ENCODE data around the gene GULP1. TPM values are rescaled to one million over a fixed set of nuclear protein-coding genes. Genes with fewer than 3 reads are reported as not detected.

GULP1 gene
- total RNA-seq, 1 donor from 2014 or later: 30.0 TPM

DNA sequence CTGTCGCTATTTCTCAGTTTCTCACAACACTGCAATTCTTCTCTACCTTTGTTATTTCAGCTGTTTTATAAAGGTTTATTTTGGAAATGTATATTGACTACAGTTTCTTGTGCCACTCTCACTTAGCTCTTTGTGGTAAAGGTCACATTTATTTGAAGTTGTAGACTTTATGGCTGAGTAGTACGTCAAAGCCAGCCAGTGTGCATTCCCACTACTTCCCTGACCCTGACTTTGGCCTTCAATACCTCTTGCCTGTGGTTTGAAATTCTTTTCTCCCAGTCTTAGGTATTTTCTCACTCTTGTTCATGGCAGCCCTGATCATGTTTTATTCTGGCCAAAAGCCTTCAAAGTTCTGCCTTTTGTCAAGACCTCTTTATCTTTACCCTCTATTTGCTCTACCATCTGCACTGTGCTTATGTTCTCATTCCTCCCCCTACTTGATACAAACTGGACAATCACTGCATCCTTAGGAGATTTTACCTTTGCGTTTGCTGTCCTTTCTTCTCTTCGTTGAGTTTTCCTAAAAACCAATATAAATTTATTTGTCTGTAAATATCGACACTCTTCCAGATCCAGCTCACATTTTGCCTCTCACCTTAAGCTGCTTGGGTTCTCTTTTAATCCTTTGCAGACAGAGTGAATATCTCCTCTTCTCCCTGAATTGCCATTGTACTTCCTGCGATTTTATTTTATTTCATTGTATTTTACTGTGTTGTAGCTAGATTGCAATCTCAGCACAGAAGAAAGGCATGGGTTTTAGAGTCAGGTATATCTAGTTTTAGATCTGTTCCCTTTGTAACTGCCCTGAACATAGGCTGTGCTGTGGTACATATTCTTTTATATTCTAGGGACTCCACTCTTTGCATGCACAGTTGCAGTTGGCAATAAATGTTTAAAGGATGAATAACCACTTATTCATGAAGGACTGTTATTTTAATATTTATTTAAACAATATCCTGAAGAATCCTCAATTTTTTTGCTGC is 31.2 kb downstream of the GULP1 start:
- TF ChIP-seq, protein P1, sequence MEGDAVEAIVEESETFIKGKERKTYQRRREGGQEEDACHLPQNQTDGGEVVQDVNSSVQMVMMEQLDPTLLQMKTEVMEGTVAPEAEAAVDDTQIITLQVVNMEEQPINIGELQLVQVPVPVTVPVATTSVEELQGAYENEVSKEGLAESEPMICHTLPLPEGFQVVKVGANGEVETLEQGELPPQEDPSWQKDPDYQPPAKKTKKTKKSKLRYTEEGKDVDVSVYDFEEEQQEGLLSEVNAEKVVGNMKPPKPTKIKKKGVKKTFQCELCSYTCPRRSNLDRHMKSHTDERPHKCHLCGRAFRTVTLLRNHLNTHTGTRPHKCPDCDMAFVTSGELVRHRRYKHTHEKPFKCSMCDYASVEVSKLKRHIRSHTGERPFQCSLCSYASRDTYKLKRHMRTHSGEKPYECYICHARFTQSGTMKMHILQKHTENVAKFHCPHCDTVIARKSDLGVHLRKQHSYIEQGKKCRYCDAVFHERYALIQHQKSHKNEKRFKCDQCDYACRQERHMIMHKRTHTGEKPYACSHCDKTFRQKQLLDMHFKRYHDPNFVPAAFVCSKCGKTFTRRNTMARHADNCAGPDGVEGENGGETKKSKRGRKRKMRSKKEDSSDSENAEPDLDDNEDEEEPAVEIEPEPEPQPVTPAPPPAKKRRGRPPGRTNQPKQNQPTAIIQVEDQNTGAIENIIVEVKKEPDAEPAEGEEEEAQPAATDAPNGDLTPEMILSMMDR (IDR thresholded peaks at IDR 0.05; ENCODE audit: insufficient read depth, low read length, severe bottlenecking): no peak
- Histone ChIP-seq H3K4me3 (ENCODE audit: low read depth, low read length) (no peak overlapping the region), H3K27me3 (ENCODE audit: control insufficient read depth, insufficient read depth, low read length) (no peaks in the 10 kb centered on the region), H3K36me3 (ENCODE audit: control insufficient read depth, insufficient read depth, low read length) (no peaks in the 10 kb centered on the region)
- DNase-seq (ENCODE audit: low read depth) (no peak), FAIRE-seq (no peak)

DNA sequence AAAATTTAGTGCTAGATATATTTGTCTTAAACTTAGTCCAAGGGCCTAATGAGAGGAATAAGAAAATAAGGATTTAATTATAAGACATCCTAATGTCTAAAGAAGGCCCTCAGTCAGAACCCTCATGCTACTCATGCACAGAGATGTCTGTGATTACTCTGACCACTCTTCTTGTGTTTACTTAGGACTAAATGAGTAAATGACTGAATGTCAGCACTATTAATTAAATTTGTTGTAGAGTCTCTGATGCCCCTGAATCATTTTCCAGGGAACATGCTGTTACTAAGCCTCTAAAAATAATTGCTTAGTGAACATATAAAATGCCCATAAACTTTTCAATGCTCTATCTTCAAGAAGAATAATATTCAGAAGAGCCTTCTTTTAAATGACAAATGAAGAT is 32.4 kb downstream of the GULP1 start:
- FAIRE-seq: no peak

DNA sequence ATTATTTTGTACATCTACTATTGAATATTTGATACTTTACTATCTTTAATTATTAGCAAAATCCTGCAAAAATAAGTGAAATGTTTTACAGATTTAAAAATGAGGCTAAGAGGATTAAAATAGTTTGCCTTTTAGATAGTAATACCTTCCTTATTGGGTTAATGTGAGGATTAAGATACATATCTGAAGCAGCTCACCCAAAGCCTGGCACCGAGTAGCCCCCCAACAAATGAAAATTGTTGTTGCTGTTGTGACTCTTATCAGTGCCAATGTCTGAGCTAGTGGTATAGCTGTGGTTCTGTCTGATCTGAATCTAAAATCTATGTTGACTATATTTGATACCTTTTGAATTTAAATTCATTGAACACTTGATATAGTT is 34.6 kb downstream of the GULP1 start:
- TF ChIP-seq, protein P1 (IDR thresholded peaks at IDR 0.05; ENCODE audit: insufficient read depth, low read length, severe bottlenecking): no peak
- no peak for FAIRE-seq
- no peak overlapping the region for H3K4me3 ChIP-seq (ENCODE audit: low read depth, low read length)
- no peaks in the 10 kb centered on the region for H3K36me3 ChIP-seq (ENCODE audit: control insufficient read depth, insufficient read depth, low read length)
- no peaks in the 10 kb centered on the region for H3K27me3 ChIP-seq (ENCODE audit: control insufficient read depth, insufficient read depth, low read length)
- DNase-seq (ENCODE audit: low read depth): no peak

More for the DNA sequence above, 32.4 kb downstream of the GULP1 start:
- no peak for DNase-seq (ENCODE audit: low read depth)
- Histone ChIP-seq H3K4me3 (ENCODE audit: low read depth, low read length) (no peak overlapping the region), H3K27me3 (ENCODE audit: control insufficient read depth, insufficient read depth, low read length) (no peaks in the 10 kb centered on the region), H3K36me3 (ENCODE audit: control insufficient read depth, insufficient read depth, low read length) (no peaks in the 10 kb centered on the region)
- TF ChIP-seq, protein P1 (IDR thresholded peaks at IDR 0.05; ENCODE audit: insufficient read depth, low read length, severe bottlenecking): no peak

DNA sequence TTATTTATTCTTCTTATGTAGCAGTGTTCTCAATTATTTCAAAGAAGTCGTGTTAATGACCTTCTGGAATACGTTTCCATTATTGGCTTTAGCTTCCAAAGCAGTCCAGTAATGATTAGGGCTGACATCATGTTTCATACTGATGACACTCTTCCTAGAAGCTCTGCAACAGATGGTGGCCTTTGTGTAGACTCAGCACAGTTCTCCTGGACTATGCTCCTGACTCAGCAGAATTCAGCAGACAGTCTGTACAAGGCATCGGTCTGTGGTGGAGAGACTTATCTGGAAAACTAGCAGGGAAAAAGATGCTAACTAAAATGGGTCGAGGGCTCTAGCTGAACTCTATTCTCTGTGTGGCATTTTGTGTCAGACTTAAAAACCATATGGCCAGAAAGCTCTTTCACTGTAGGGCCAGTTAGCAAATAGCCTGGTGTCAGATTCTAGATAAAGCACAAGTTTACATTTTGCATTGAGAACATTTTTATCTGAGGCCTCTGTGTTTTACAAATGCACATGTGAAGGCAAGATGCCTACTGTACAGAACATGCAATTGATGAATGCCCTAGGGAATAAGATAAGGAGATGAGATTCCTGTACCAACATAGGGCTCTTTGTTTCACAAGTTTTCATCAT is 35.1 kb downstream of the GULP1 start:
- Histone ChIP-seq H3K4me3 (ENCODE audit: low read depth, low read length) (no peak overlapping the region), H3K27me3 (ENCODE audit: control insufficient read depth, insufficient read depth, low read length) (no peaks in the 10 kb centered on the region), H3K36me3 (ENCODE audit: control insufficient read depth, insufficient read depth, low read length) (no peaks in the 10 kb centered on the region)
- TF ChIP-seq, protein P1 (IDR thresholded peaks at IDR 0.05; ENCODE audit: insufficient read depth, low read length, severe bottlenecking): no peak
- DNase-seq (ENCODE audit: low read depth) (no peak), FAIRE-seq (no peak)

DNA sequence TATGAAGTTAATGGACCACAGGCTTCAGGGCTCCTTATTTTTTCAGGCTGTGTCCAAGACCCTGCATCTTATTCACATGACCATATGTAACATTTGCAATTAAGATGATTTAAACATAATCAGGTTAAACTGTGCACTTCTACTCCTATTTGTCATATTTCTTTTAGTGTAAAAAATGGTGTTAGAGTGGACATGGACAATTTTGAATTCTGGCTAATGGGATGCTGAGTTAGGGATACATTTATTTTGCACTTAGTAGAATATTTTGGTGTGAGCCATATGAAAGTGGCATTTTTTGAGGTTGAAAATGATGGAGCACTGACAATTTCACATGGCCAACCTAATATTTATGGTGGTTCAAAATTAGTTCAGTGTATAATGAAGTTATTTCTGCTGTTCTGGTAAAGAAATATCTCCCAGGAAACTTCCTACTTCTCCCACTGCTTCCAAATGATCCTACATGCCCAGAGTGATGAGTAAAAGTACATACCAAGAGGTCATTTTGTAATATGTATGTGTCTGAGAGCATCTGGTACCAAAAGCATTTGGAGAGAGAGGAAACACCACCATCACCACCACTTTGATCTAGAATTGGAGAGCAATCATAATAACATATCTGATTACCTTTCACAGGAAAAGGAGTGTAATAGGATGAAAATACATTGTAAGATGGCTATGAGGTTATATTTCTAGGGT is 36.0 kb downstream of the GULP1 start:
- DNase-seq (ENCODE audit: low read depth) (no peak), FAIRE-seq (no peak)
- Histone ChIP-seq H3K36me3 (ENCODE audit: control insufficient read depth, insufficient read depth, low read length) (no peaks in the 10 kb centered on the region), H3K27me3 (ENCODE audit: control insufficient read depth, insufficient read depth, low read length) (no peaks in the 10 kb centered on the region), H3K4me3 (ENCODE audit: low read depth, low read length) (no peak overlapping the region)
- TF ChIP-seq, protein P1 (IDR thresholded peaks at IDR 0.05; ENCODE audit: insufficient read depth, low read length, severe bottlenecking): no peak
